Transverse colon (tissue), 4 donors: ENCODE measurements around the gene PUS7. TPM values are rescaled to one million over a fixed set of nuclear protein-coding genes. Genes with fewer than 3 reads are reported as not detected.
"Not testable (repeated sequence)": the region's sequence is repeated elsewhere in the genome, so short reads cannot be mapped to it uniquely, and the experiment has no call there.

Experiments
- DNase-seq: peaks from one replicate; pipeline ENCODE4 v3.0.0-alpha.2; 2019
- H3K27ac ChIP-seq, 4 donors: fragments of 200-600 bp; sonication (generic); 2 replicates each; pipeline ENCODE4 v1.5.1; 2016 to 2018; ENCODE audit warnings: inconsistent platforms in 4 of 4
- H3K27me3 ChIP-seq: fragments of 200-600 bp; sonication (generic); 2 replicates; pipeline ENCODE4 v1.5.1; 2017; ENCODE audit warnings: inconsistent platforms
- H3K36me3 ChIP-seq, 4 donors: fragments of 200-600 bp; sonication (generic); 2 replicates each; pipeline ENCODE4 v1.5.1; 2017 to 2019; ENCODE audit warnings: inconsistent platforms in 4 of 4
- H3K4me1 ChIP-seq, 4 donors: fragments of 200-600 bp; sonication (generic); 2 replicates each; pipeline ENCODE4 v1.5.1; 2017 to 2020; ENCODE audit warnings: inconsistent platforms in 4 of 4
- H3K4me3 ChIP-seq, 4 donors: fragments of 200-600 bp; sonication (generic); 1 replicate in 1 of 4; 2 replicates in 3 of 4; pipeline versions ENCODE4 v1.5.1 to v1.6.1; 2017 to 2019; ENCODE audit warnings: inconsistent platforms in 4 of 4
- H3K9me3 ChIP-seq, 2 donors: fragments of 200-600 bp; sonication (generic); 2 replicates each; pipeline ENCODE4 v1.5.1; 2017 to 2019; ENCODE audit warnings: inconsistent platforms in 2 of 2
- CTCF ChIP-seq, 5 experiments: fragments of 200-600 bp in 3 of 5; fragments of 450-650 bp in 2 of 5; sonication (generic) in 3 of 5; IDR thresholded peaks; 1 replicate in 2 of 5; 2 replicates in 3 of 5; pipeline ENCODE4 v1.5.1; 2016 to 2017; ENCODE audit warnings: antibody characterized with exemption in 5 of 5, inconsistent platforms in 3 of 5, mild to moderate bottlenecking in 2 of 5, moderate library complexity in 1 of 5
- EP300 ChIP-seq: sonication (generic); formaldehyde crosslinking; IDR thresholded peaks from one replicate; pipeline ENCODE4 v1.6.1; 2017; ENCODE audit warnings: antibody characterized with exemption, low read depth
- POLR2A ChIP-seq: fragments of 450-650 bp; IDR thresholded peaks from one replicate; pipeline ENCODE4 v1.6.1; 2016; ENCODE audit warnings: antibody characterized with exemption, mild to moderate bottlenecking, moderate library complexity
- POLR2AphosphoS5 ChIP-seq, 3 donors: sonication (generic); formaldehyde crosslinking; IDR thresholded peaks; one replicate each; pipeline ENCODE4 v1.6.1; 2016; ENCODE audit warnings: antibody characterized with exemption in 3 of 3
- WGBS, 2 donors: methylation state at CpG; one replicate each; pipeline ENCODE4 v1.1.5; 2018; ENCODE audit warnings: low coverage in 1 of 2; 5-methylcytosine and 5-hydroxymethylcytosine counted together
- in situ Hi-C, 4 donors: fragments of 200-750 bp; cut with MboI; loops; one replicate each; pipeline versions ENCODE4 v1.15.0 to v1.15.1; 2017; ENCODE audit warnings: low sequenced_read_pairs in 3 of 4, low pct_ligation_motif_present in 1 of 4, low pct_unique_long_range_greater_than_20kb in 1 of 4
- intact Hi-C: fragments of 100-400 bp; cut with DNase I; formaldehyde crosslinking; loops from one replicate; pipeline ENCODE4 v1.15.1; 2023; ENCODE audit warnings: low total_unique reads
- total RNA-seq, 4 donors: library from RNA; depleted of rRNA; stranded (reverse); fragments of >200 nt; gene quantifications; one replicate each; pipeline ENCODE4 v1.1.0, GENCODE V29; 2016

PUS7 gene
- total RNA-seq, 4 donors from 2014 or later, result 1.9 to 7.0 (median 4.9) TPM

GRCh38 chr7:105457619-105458225 lies 64.3 kb downstream of the PUS7 start:
- intact Hi-C loops (no loop called here), in situ Hi-C loops (no loop called here)
- TF ChIP-seq EP300, result no peak
- no peak for TF ChIP-seq CTCF (IDR thresholded peaks at IDR 0.05)
- TF ChIP-seq POLR2AphosphoS5 (IDR thresholded peaks at IDR 0.05), result no peak
- no peak for TF ChIP-seq POLR2A
- Histone ChIP-seq H3K27me3 (no peaks in the 10 kb centered on the region), H3K4me3 (no peak overlapping the region), H3K27ac (no peak overlapping the region), H3K4me1 (no peaks in the 10 kb centered on the region), H3K36me3 (no peaks in the 10 kb centered on the region), H3K9me3 (no peaks in the 10 kb centered on the region)
- 92 to 95% methylated on average over 7 to 8 of the region's 8 CpGs for WGBS, 2 donors
- DNase-seq, result no peak

GRCh38 chr7:105454921-105455320 lies 67.2 kb downstream of the PUS7 start:
- H3K4me1 ChIP-seq, result no peaks in the 10 kb centered on the region
- H3K27ac ChIP-seq, result no peak overlapping the region
- H3K27me3 ChIP-seq, result no peaks in the 10 kb centered on the region
- no peak for DNase-seq
- H3K9me3 ChIP-seq, result no peaks in the 10 kb centered on the region
- in situ Hi-C loops, result no loop called here
- no peaks in the 10 kb centered on the region for H3K36me3 ChIP-seq
- intact Hi-C loops, result loop anchor here (1.0 kb wide), 1 partner anchor 12 kb away; no protein-coding TSS in a partner anchor
- TF ChIP-seq POLR2A (no peak), POLR2AphosphoS5 (IDR thresholded peaks at IDR 0.05) (no peak), CTCF (IDR thresholded peaks at IDR 0.05) (no peak), EP300 (no peak)
- 57 to 95% methylated on average over 2 of the region's 2 CpGs for WGBS, 2 donors
- no peak overlapping the region for H3K4me3 ChIP-seq

- 54 to 57% methylated on average over 3 of the region's 3 CpGs for WGBS, 2 donors
- no peak overlapping the region for H3K27ac ChIP-seq
Observed at GRCh38 chr7:105454095-105454747, 67.8 kb downstream of the PUS7 start.

GRCh38 chr7:105452085-105452484 lies 70.0 kb downstream of the PUS7 start:
- TF ChIP-seq POLR2A (no peak), CTCF (IDR thresholded peaks at IDR 0.05) (no peak), EP300 (no peak), POLR2AphosphoS5 (IDR thresholded peaks at IDR 0.05) (no peak)
- no peaks in the 10 kb centered on the region for H3K27me3 ChIP-seq
- no peak overlapping the region for H3K4me3 ChIP-seq
- in situ Hi-C loops (no loop called here), intact Hi-C loops (no loop called here)
- no peaks in the 10 kb centered on the region for H3K9me3 ChIP-seq
- H3K27ac ChIP-seq, result no peak overlapping the region
- no peaks in the 10 kb centered on the region for H3K36me3 ChIP-seq
- H3K4me1 ChIP-seq, result no peaks in the 10 kb centered on the region
- DNase-seq, result no peak
- WGBS, 2 donors, result 63 to 69% methylated on average over 2 of the region's 2 CpGs

More at GRCh38 chr7:105454095-105454747, 67.8 kb downstream of the PUS7 start:
- Histone ChIP-seq H3K9me3 (no peaks in the 10 kb centered on the region), H3K4me1 (no peaks in the 10 kb centered on the region), H3K4me3 (no peak overlapping the region), H3K27me3 (no peaks in the 10 kb centered on the region), H3K36me3 (no peaks in the 10 kb centered on the region)
- TF ChIP-seq EP300, result no peak
- TF ChIP-seq POLR2A, result no peak
- no peak for TF ChIP-seq POLR2AphosphoS5 (IDR thresholded peaks at IDR 0.05)
- TF ChIP-seq CTCF (IDR thresholded peaks at IDR 0.05), result no peak
- intact Hi-C loops, result no loop called here
- DNase-seq, result no peak
- in situ Hi-C loops, result no loop called here

GRCh38 chr7:105450870-105451269 lies 71.2 kb downstream of the PUS7 start:
- 80 to 81% methylated on average over 5 of the region's 5 CpGs for whole genome bisulfite sequencing, 2 donors

More at GRCh38 chr7:105450870-105451269, 71.2 kb downstream of the PUS7 start:
- H3K9me3 ChIP-seq, H3K27ac ChIP-seq, intact Hi-C loops, H3K27me3 ChIP-seq, in situ Hi-C loops, H3K4me3 ChIP-seq, H3K36me3 ChIP-seq, DNase-seq, H3K4me1 ChIP-seq: not testable (repeated sequence)
